DOHH2 (cell line): ENCODE data around the gene GATM.

ENCODE experiments used
- H3F3A ChIP-seq: fragments of 200-600 bp; sonication (generic), shearing (Covaris generic); 2 replicates; pipeline ENCODE4 v1.6.0; 2016; ENCODE audit warnings: antibody characterized with exemption, mild to moderate bottlenecking; ENCODE audit not compliant: control insufficient read depth, insufficient read depth
- H3K27ac ChIP-seq: fragments of 200-600 bp; sonication (generic); 2 replicates; pipeline ENCODE4 v1.5.1; 2014; ENCODE audit warnings: low read depth, mild to moderate bottlenecking, low read length, moderate library complexity
- H3K27me3 ChIP-seq: fragments of 200-600 bp; sonication (generic); 2 replicates; pipeline ENCODE4 v1.6.1; 2014; ENCODE audit warnings: mild to moderate bottlenecking, low read length, mixed read lengths; ENCODE audit not compliant: control insufficient read depth
- H3K36me3 ChIP-seq: fragments of 200-600 bp; sonication (generic); 2 replicates; pipeline ENCODE4 v1.6.1; 2014; ENCODE audit warnings: mild to moderate bottlenecking, low read length, moderate library complexity, mixed read lengths; ENCODE audit not compliant: control insufficient read depth
- H3K4me1 ChIP-seq: fragments of 200-600 bp; sonication (generic); 2 replicates; pipeline ENCODE4 v1.6.1; 2014; ENCODE audit warnings: mild to moderate bottlenecking, low read length, mixed read lengths; ENCODE audit not compliant: control insufficient read depth
- H3K4me2 ChIP-seq: fragments of 200-600 bp; sonication (generic); 2 replicates; pipeline ENCODE4 v1.6.0; 2014; ENCODE audit warnings: mild to moderate bottlenecking, low read length, moderate library complexity
- H3K4me3 ChIP-seq: fragments of 200-600 bp; sonication (generic); 2 replicates; pipeline ENCODE4 v1.5.1; 2014; ENCODE audit warnings: mild to moderate bottlenecking, low read length, mixed read lengths
- H3K79me2 ChIP-seq: fragments of 200-600 bp; sonication (generic); 2 replicates; pipeline ENCODE4 v1.6.1; 2014; ENCODE audit warnings: mild to moderate bottlenecking, low read length, mixed read lengths; ENCODE audit not compliant: control insufficient read depth
- H3K9me2 ChIP-seq: fragments of 200-600 bp; sonication (generic); replicated peaks from 2 replicates; pipeline ENCODE4 v1.6.1; 2014; ENCODE audit warnings: mild to moderate bottlenecking, low read length, mixed read lengths; ENCODE audit not compliant: control insufficient read depth
- H3K9me3 ChIP-seq: fragments of 200-600 bp; sonication (generic); 2 replicates; pipeline ENCODE4 v1.6.1; 2014; ENCODE audit warnings: antibody characterized with exemption, low read length, mixed read lengths; ENCODE audit not compliant: control insufficient read depth, insufficient read depth
- H4K20me1 ChIP-seq: fragments of 200-600 bp; sonication (generic); 2 replicates; pipeline ENCODE4 v1.6.0; 2014; ENCODE audit warnings: low read depth, mild to moderate bottlenecking, antibody characterized with exemption, low read length, moderate library complexity; ENCODE audit not compliant: control insufficient read depth, insufficient read depth
- EZH2phosphoT487 ChIP-seq: fragments of 200-600 bp; sonication (generic); IDR thresholded peaks from 2 replicates; pipeline ENCODE4 v1.6.1; 2017; ENCODE audit warnings: borderline replicate concordance, mild to moderate bottlenecking, antibody characterized with exemption, low read length, moderate library complexity, mixed read lengths
- TF ChIP-seq, protein P1 (sequence below): fragments of 200-600 bp; sonication (generic); IDR thresholded peaks from one replicate; pipeline ENCODE4 v1.5.1; 2014; ENCODE audit warnings: antibody characterized with exemption, mild to moderate bottlenecking, low read depth, low read length; ENCODE audit not compliant: poor library complexity, severe bottlenecking

GATM gene

DNA sequence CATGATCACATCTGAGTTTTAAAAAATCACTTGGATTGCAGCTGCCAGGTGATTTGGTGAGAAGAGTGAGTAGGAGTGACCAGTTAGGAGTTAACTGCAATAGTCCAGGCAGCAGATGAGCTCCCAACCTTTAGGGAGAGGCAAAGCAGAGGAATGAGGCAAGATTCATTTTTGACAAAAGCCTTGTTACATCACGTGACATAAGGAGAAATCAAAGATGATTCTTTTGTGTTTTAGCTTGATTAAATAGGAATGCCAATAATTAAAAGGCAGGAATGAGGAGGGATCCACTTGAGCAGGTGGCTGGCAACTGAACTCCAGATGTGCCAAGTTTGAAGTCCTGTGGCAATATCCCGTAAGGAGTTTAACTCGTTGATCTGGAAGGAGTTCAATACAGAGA, 2.5 kb downstream of the GATM start:
- Histone ChIP-seq H3K4me1 (peaks cover 19% of the 10 kb centered on the region), H3K36me3 (peaks cover 5% of the 10 kb centered on the region; the same call in 1 of the 2 replicates), H3K9me3 (no peaks in the 10 kb centered on the region), H3K4me3 (no peak overlapping the region), H3K27ac (no peak overlapping the region), H4K20me1 (no peaks in the 10 kb centered on the region), H3K4me2 (no peak overlapping the region), H3K9me2 (no peaks in the 10 kb centered on the region), H3K27me3 (peaks cover 21% of the 10 kb centered on the region), H3F3A (no peaks in the 10 kb centered on the region), H3K79me2 (no peaks in the 10 kb centered on the region)
- no peak for TF ChIP-seq EZH2phosphoT487
- TF ChIP-seq, protein P1, sequence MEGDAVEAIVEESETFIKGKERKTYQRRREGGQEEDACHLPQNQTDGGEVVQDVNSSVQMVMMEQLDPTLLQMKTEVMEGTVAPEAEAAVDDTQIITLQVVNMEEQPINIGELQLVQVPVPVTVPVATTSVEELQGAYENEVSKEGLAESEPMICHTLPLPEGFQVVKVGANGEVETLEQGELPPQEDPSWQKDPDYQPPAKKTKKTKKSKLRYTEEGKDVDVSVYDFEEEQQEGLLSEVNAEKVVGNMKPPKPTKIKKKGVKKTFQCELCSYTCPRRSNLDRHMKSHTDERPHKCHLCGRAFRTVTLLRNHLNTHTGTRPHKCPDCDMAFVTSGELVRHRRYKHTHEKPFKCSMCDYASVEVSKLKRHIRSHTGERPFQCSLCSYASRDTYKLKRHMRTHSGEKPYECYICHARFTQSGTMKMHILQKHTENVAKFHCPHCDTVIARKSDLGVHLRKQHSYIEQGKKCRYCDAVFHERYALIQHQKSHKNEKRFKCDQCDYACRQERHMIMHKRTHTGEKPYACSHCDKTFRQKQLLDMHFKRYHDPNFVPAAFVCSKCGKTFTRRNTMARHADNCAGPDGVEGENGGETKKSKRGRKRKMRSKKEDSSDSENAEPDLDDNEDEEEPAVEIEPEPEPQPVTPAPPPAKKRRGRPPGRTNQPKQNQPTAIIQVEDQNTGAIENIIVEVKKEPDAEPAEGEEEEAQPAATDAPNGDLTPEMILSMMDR: no peak

DNA sequence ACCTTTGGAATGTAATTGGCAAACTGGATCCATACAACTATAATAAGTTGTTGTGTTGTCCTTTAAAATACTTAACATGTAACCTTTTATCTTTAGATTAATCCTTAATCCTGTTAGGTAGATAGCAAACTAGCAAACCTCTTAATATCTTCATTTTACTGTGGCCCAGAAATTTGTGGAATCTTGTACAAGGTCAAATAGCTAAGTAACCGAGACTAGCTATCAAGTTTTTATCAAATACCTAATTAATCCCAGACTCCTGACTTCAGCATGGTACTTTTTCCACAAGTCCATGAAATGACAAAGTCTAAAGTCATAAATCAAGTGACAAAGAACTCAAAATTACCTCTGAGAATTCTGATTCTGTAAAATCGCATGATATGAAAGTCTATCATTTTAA, 4.4 kb downstream of the GATM start:
- H3K27ac ChIP-seq: no peak overlapping the region
- H3F3A ChIP-seq: no peaks in the 10 kb centered on the region
- H3K9me3 ChIP-seq: no peaks in the 10 kb centered on the region
- H3K79me2 ChIP-seq: no peaks in the 10 kb centered on the region
- TF ChIP-seq, protein P1: no peak
- TF ChIP-seq EZH2phosphoT487: no peak
- H3K4me1 ChIP-seq: peaks cover 18% of the 10 kb centered on the region
- no peaks in the 10 kb centered on the region for H3K9me2 ChIP-seq
- no peaks in the 10 kb centered on the region for H4K20me1 ChIP-seq
- no peak overlapping the region for H3K4me3 ChIP-seq
- H3K36me3 ChIP-seq: peaks cover 5% of the 10 kb centered on the region; the same call in 1 of the 2 replicates
- H3K4me2 ChIP-seq: no peak overlapping the region
- H3K27me3 ChIP-seq: peaks cover 20% of the 10 kb centered on the region

DNA sequence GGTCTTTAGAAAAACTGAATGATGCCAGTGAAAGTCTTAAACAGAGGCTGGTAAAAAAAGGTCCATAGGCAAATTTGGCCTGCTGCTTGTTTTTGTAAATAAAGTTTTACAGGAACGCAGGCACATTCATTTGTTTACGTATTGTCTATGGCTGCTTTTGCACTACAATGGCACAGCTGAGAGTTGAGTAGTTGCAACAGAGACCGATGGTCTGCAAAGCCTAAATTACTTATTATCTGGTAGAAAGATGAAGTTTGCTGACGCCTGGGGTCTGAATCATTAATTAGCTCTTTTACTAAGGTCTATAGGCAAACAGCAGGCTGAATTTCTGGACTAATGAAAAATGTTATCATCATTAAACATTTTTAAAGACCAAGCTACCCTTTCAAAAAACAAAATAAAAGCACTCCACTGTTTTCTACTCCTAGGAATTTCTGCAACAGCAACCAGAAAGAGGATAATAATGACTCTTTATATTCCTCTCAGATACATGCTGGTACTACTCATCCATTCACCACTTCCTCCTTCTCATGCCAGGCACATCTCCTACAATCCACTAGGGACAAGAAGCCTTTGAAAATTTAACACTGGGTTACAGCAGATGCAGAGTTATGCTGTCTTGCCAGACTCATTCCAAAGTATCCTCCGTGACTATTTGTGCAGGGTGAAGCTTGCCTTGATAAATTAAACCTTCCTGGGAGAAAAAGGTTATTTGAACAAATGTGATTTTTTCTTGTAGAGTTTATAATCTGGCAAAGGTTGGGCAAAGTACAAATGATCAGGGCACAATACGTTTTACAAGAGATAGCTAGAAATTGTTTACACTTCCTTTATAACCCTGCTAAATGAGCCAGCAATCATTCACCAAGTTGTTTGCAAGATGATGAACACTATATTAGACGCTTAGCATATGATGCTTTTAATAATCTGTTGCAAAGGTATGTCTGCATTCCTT, 6.0 kb downstream of the GATM start:
- H3K4me2 ChIP-seq: no peak overlapping the region
- no peaks in the 10 kb centered on the region for H4K20me1 ChIP-seq
- H3K4me1 ChIP-seq: peaks cover 4% of the 10 kb centered on the region
- peaks cover 5% of the 10 kb centered on the region; the same call in 1 of the 2 replicates for H3K36me3 ChIP-seq
- peaks cover 8% of the 10 kb centered on the region for H3K27me3 ChIP-seq
- H3K27ac ChIP-seq: no peak overlapping the region
- no peak overlapping the region for H3K4me3 ChIP-seq
- H3K9me2 ChIP-seq: no peaks in the 10 kb centered on the region
- no peaks in the 10 kb centered on the region for H3K9me3 ChIP-seq
- H3F3A ChIP-seq: no peaks in the 10 kb centered on the region
- TF ChIP-seq EZH2phosphoT487: no peak
- TF ChIP-seq, protein P1: no peak
- no peaks in the 10 kb centered on the region for H3K79me2 ChIP-seq
